ENCODE results near the gene RIPOR3. TPM values are rescaled to one million over a fixed set of nuclear protein-coding genes. Genes with fewer than 3 reads are reported as not detected.
"Not testable (repeated sequence)": the region's sequence is repeated elsewhere in the genome, so short reads cannot be mapped to it uniquely, and the experiment has no call there.

The RIPOR3 gene
- polyA plus RNA-seq, 3 donors, result 5.4 to 10.8 (median 5.5) TPM

DNA sequence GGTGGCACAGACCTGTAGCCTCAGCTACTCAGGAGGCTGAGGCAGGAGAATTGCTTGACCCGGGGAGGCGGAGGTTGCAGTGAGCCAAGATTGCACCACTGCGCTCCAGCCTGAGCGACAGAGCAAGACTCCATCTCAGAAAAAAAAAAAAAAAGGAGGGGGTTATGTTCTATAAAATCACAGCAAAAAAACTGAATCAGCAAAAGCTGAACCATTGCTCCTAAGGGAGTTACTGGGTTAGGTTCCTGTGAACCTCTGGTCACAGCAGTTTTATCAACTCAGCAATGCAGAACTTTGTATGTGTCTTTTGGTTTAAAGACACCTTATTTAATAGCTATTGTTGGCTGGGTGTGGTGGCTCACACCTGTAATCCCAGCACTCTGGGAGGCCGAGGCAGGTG, 92.6 kb downstream of the RIPOR3 start:
- DNase-seq (ENCODE audit: extremely low read depth in 1 of 11, low read depth in 9 of 11, low spot score in 4 of 11), result not testable (repeated sequence)

DNA sequence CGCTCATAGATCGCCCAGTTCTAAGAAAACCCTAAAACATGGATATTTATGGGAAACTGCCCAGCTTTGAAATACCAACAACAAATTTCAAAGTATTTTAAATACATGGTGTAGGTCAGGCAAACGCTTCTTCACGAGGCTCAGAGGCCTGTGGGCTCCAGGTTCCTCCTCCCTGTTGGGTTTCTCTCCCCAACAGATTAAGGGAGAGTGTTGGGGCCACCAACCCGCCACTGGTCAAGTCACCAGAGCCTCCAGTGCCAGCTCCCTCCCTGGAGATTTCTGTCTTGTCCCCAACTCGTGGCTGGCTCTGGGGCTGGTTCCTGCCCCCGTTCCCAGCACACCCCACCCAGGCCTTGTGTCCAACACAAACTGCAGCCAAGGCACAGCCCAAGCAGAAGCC, 93.3 kb downstream of the RIPOR3 start:
- DNase-seq (ENCODE audit: extremely low read depth in 1 of 11, low read depth in 9 of 11, low spot score in 4 of 11), result no peak

DNA sequence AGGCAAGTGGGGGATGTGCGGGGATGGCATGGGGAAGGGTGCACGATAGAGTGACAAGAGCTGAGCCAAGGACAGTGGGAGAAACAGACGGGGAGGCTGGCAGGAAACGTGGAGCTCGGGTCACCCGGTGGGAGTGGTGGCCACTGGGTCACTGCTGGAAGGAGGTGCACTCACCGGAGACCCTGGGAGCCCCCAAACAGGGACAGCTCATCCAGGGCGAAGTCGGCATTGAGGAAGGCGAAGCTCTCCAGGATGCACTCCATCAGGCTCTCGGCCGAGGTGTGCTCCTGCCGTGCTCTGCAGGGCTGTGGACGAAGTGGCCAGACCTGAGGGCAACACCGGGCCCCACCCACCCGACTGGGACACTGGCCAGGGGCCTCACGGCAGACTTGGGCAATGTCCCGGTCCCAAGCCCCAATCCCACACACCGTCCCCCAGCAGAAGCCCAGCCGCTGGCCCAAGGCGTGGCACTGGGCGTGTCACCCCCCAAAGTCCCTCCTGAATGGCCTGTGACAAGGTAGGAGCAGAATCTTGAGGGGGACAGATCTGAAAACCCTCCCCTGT, 93.9 kb downstream of the RIPOR3 start:
- DNase-seq (ENCODE audit: extremely low read depth in 1 of 11, low read depth in 9 of 11, low spot score in 4 of 11), result no peak

DNA sequence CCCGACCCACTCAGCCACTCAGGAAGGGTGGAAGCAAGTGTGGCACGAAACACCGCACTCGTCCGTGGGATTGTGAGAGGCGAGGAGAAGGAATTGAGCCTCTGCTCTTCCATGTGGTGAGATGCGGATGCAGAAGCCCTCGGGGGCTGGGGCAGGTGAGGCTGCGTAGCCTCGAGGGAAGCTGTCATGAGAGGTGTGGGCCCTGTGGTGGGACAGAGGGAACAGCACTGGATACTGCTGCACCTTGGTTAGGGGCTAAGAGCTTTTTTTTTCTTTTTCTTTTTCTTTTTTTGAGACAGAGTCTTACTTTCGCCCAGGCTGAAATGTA, 94.7 kb downstream of the RIPOR3 start:
- no peak for DNase-seq (ENCODE audit: extremely low read depth in 1 of 11, low read depth in 9 of 11, low spot score in 4 of 11)

DNA sequence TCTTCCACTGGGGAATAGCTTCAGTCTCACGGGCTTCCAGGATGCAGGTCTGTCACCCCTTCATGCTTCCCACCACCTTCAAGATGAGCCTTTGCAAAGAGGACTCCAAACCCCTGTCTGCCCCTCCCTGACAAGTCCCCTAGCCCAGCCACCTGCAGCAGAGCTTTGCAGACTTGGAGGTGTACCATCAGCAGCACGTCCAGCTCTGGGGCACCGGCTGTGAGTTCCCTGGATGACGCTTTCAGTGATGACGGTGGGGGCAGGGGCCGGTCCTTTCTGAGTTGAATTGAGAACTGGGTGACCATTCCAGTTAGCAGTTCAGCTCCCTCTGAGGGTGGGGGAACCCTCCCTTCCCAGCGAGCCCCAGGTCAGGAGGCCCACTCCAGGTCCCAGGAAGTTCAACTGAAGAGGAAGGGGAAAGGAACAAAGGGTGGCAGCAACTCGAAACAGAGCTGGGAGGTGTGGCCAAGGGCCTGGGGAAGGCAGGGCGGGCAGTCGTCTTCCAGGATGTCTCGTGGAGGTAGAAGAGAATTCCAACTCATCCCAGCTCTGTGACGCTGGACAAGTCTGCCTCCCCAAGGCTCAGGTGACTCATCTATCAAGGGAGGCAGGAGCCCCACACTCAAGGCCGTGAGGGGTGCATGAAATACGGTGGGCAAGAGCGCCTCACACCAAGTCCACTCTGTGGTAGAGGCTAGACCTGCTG, 95.2 kb downstream of the RIPOR3 start:
- DNase-seq (ENCODE audit: extremely low read depth in 1 of 11, low read depth in 9 of 11, low spot score in 4 of 11), result no peak

DNA sequence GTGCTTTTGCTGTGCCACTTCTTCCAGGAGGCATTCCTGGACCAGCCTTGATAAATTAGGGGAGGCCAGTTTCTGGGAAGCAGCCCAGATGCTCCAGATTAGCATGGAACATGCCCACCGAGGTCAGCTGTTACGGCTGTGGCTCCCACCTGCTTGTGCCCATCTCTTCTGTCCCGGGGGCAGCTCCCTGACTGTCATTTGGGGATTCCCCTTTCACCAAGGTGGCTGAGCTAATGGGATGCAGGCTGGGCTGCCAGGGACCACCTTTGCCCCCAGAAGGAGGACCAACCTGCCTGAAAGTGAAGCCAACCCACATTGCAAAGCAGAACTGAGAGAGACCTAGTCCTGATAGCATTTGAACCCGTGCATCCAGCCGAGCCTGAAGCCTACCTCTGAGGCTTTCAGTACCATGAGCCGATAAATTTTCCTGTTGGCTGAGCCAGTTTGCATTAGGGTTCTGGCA, 95.9 kb downstream of the RIPOR3 start:
- DNase-seq (ENCODE audit: extremely low read depth in 1 of 11, low read depth in 9 of 11, low spot score in 4 of 11), result no peak

DNA sequence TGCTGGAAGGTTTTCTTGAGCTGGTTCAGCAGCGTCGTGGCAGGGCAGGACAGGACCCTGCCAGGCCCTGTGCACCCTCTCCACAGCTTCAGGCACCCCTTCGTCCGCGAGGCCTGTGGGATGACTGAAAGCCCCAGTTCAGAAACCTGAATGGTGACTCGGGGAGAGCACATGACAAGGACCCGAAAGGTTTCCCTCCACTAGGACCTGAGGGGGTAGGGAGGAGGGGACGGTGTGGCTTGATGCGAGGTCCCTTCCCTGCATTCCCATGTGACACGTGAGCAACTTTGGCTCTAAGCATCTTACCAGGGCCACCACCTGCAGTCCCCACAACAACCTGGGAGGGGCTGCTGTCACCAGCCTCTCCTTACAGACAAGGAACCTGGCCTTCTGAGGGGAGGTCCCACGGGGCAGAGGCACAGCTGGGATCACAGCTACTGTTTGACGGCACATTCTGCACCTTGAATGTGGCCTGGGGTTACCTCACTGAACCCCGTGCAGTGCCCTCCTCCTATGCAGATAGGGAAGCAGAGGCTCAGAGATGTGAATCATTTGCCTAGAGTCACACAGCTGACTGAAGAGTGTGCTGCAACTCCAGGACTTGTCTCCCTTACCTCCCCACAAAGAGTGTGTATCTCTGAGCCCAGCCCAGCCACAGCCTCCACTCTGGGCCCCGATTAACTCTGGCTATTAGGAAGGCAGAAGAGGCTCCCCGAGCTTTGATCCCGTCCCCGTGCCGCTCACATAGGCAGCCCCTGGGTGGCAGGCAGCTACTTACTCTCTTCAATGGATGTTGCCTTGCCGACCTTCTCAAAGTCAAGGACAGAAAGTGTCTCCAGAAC, 96.5 kb downstream of the RIPOR3 start:
- no peak for DNase-seq (ENCODE audit: extremely low read depth in 1 of 11, low read depth in 9 of 11, low spot score in 4 of 11)

DNA sequence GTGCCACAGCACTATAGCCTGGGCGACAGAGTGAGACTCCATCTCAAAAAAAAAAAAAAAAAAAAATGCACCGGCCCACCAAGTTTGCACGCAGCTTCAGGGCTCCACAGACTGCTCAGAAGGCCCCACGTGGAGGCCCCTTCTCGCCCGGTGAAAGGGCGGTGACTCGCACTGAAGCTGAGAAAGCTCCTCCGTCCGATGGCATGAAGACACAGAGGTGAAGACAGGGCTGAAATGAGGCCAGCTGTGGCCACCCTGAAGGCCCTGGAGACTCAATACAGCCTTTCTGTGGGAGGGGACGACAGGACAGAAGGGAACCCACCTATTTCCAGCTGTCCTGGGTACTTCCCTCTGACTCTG, 97.1 kb downstream of the RIPOR3 start:
- no peak for DNase-seq (ENCODE audit: extremely low read depth in 1 of 11, low read depth in 9 of 11, low spot score in 4 of 11)

DNA sequence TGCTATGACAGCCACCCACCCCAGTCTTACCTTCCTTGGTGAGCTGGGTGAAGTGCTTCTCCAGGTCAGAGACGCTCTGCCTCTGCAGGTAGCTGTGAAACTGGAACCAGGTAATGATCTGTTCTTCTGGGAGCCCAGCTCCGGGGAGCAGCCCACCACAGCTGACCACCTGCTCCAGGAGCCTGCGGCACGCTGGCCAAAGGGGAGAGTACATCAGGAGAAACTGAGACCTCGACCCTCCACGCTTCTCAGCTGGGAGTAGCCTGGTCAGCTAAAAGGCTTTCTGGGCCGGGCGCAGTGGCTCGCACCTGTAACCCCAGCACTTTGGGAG, 98.4 kb downstream of the RIPOR3 start:
- no peak for DNase-seq (ENCODE audit: extremely low read depth in 1 of 11, low read depth in 9 of 11, low spot score in 4 of 11)

DNA sequence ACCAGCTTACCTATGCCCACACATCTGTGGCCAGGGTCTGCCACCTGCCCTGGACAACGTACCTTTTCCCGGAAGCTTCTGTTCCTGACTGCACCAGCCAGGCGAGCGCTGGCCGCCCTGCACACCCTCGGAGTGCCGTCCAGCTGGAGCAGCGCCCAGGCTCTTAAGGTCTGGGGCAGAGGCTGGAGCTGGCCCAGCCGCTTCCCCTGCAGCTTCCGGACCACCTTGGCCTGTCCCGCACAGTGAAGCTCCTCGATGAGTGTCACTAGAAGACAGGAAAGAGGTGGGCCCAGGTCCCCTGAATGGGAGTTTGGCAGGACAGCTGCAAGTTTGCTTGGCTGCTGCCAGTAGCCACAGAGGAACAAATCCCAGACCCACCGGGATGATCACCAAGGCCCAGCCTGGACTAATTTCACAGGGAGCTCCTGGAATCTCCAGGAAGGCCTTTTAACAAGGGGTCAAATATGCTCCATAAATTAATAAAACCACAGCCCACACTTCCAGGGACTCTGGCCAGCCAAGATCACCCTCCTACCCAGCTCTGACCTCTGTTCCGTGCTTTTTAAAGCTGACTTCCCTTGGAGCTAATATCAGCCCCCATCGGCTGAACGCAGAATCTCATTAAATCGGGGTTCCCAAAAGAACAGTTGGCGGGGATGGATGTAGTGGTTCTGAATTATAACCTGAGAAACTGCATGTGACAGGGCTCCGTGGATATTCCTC, 98.9 kb downstream of the RIPOR3 start:
- DNase-seq (ENCODE audit: extremely low read depth in 1 of 11, low read depth in 9 of 11, low spot score in 4 of 11), result no peak

DNA sequence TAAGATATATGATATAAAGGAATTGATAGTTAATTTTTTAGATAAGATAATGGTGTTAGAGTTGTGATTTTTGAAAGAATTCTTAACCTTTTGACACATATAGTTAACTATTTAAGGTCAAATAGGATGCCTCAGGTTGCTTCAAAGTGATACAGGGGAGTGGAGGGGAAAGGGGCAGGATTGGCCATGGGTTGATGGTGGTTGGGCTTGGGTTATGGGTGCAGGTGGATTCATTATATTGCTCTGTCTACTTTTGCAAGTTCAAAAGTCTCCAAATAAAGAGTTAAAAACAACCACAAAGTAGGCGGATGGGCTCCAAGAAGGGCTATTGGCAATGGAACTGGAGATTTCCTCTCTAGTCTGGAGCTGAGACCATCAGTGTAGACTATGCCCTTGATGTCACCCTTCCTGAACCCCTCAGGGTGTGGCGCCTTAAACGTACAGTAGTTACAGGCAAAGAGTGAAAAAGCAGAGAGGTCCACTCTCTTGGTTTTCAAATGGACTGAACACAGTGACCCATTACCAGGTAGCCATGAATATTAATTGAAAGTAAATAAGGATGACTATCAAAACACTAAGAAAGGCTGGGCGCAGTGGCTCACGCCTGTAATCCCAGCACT, 100.0 kb downstream of the RIPOR3 start:
- DNase-seq (ENCODE audit: extremely low read depth in 1 of 11, low read depth in 9 of 11, low spot score in 4 of 11), result no peak

DNA sequence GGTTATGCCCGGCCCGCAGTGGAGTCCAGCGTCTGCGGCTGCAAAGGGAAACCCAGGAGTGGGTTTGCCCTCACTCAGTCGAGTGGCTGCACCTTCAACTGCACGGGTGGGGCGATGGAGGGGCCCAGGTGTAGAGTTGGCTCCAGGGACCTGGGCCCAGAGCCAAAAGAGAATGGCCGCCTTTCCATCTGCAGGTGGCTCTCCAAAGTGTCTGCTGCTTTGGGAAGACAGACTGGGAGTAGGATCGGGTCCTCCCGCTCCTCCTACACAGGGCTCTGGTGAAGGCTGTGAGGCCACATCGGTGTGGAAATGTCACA, 101.0 kb downstream of the RIPOR3 start:
- DNase-seq (ENCODE audit: extremely low read depth in 1 of 11, low read depth in 9 of 11, low spot score in 4 of 11), result no peak

DNA sequence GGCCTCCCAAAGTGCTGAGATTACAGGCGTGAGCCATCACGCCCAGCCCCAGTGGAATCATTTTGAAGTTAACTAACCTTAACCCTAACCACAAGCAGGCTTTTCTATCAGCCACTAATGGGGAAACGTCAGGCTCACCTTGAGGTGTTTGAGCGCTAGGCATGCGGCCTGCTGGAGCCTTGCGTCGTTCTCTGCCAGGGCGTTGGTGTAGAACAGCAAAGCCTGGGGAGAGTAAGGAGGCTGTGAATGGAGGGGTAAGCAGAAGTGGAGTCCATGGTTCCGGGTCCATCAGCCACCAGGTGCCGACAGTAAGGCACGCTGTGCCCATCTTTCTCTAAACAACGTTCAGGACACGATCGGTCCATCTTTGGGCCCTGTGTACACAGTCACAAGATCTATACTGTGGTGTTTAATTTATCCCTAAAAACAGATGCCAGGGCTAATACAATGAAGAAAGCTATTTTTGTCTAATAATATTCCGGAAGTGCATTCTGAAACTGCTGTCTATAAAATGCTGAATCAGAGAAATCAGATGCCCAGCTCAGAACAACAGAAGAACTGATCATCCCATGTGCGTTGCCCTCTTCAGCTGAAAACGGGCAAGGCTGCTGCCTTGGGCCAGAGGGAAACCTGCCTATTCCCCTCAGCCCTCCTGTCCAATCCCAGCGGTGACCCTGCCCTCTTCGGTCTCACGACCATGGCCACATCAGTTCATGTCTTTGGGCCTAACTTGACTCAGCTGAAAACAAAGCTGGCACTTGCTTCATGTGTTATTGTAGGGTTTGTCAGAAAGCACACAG, 101.6 kb downstream of the RIPOR3 start:
- no peak for DNase-seq (ENCODE audit: extremely low read depth in 1 of 11, low read depth in 9 of 11, low spot score in 4 of 11)

DNA sequence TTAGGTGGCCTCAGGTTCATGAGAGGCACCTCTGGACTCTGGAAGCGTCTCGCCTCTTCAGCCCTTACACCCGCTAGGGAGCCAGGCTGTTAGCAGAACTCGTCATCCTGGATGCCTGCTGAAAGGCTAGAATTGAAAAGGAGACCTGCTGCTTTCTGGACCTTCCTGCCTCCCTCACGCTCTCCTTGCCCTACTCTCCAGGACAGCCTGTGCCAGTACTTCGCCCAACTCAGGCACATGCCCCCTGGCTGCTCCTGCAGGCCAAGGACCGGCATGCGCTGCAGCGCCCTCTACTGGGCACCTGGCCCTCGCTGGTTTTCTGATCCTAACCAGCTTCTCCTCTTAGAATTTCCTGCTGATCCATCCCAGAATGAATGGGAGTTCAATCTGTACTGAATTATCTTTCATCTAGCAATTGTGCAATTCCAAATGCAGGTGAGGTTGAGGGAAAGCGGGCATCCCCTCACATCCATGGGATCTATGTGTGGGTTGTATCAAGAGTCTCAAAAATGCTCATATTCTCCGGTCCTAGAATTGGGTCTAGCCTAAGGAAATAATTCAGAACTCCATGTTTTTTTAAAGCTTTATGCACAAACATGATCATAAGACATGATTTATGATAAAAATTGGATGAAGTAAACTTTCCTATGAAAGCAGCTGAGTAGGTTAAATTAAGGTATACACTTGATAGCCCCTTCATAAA, 103.2 kb downstream of the RIPOR3 start:
- no peak for DNase-seq (ENCODE audit: extremely low read depth in 1 of 11, low read depth in 9 of 11, low spot score in 4 of 11)

DNA sequence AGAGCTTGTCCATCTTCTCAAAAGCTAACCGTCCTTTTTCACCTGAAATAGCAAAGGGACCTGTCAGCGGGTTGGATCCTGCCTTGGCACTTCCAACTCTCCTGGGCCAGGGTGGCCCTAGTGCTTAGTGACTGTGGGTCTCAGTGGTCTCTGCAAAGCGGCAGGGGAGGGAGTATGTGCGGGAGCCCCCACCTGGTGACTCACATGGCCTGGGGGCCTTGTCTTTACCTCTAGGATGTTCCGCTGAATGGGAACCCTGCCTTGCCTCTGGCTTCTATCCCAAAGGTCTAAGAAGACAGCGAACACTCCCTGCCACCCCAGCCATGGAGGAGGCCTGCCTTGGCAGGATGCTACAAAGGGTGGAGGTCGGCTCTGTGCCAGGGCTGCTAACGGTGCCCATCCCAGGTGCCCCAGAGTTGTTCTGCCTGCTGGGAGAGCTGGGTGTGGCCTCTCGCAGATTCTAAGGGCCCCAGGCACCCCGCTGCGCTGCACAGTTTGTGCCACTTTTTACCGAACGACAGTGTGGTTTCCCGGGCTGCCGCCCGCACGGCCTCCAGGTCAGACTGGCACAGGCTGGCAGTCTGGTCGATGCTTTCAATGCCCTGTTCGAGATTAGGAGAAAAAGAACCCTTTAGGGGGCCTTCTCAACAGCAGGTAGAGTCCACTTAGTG, 103.9 kb downstream of the RIPOR3 start:
- no peak for DNase-seq (ENCODE audit: extremely low read depth in 1 of 11, low read depth in 9 of 11, low spot score in 4 of 11)

DNA sequence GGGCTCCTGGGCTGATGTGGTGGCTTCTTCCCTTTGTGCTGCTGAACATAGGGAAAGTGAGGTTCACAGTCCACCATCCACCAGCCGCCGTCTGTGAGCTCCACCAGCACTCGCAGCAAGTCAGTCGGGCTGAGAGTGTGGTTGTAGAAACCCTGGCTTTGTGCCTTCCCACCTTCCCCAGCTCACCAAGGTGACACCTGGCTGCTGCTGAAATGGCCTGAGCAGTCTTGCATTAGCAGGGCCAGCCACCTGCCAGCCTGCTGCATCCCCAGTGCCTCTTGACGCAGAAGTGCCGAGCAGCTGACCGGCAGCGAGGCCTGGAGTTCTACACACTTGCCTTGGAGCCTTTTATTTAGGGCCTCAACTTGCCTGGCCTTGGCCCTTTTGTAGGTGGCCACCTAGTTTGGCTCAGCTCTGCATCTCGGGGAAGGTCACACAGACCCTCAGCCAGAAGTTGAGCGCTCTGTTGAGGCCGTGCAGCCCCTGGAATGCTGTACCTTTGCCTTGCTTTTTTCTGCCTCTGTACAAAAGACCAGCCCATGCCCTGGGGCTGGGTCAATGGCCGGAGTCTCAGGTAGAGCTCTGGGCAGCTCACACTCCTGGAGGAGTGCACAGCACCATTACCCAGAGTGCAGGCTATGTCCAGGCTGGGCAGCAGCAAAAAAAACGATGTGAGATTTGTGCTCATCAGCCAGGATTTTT, 104.7 kb downstream of the RIPOR3 start:
- no peak for DNase-seq (ENCODE audit: extremely low read depth in 1 of 11, low read depth in 9 of 11, low spot score in 4 of 11)

DNA sequence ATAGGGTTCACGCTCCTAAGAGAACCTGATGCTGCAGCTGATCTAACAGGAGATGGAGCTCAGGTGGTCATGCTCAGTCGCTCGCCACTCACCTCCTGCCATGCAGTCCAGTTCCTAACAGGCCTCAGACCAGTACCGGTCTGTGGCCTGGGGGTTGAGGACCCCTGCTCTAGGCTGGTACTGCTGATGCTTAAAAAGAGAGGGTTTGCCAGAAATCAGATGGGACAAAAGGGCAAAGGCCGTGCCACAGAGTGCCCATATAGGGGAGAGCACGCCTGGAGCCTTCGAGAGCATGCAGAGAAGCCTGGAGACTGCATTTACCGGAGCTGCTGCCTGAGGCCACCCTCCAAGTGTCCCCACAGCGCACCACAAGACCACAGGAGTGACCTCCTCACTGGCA, 105.7 kb downstream of the RIPOR3 start:
- no peak for DNase-seq (ENCODE audit: extremely low read depth in 1 of 11, low read depth in 9 of 11, low spot score in 4 of 11)

Measured in renal cortex interstitium (tissue), 11 donors.